Fibroblast of skin of back (primary cell): ENCODE data around the gene CPNE7.

Experiments
- DNase-seq: peaks from one replicate; pipeline ENCODE4 v3.0.0-alpha.2; 2013

Gene CPNE7

GRCh38 chr16:89549007-89549700 lies 26.4 kb upstream of the CPNE7 start:
- DNase-seq, result no peak

- DNase-seq, result no peak
These were observed 25.0 kb upstream of the CPNE7 start for GRCh38 chr16:89550421-89551007.

DNA sequence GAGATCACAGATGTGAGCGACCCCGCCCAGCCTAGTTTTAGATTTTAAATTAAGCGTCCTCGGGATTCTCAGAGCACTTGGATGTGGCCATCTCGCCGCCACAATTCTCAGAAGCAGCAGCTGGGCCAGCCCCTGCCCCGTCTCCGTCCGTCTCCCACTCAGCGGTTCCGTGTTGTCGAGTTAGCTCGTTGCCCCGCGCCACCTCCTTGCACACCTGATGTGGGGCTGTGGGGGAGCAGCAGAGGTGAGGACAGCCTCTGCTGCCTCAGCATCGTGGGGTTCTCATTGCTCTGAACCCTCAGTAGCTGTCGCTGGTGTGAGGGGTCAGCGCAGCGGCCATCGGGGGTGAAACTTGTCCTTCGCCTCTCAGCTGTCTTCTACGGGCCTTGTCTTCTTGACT lies 23.2 kb upstream of the CPNE7 start:
- no peak for DNase-seq

DNA sequence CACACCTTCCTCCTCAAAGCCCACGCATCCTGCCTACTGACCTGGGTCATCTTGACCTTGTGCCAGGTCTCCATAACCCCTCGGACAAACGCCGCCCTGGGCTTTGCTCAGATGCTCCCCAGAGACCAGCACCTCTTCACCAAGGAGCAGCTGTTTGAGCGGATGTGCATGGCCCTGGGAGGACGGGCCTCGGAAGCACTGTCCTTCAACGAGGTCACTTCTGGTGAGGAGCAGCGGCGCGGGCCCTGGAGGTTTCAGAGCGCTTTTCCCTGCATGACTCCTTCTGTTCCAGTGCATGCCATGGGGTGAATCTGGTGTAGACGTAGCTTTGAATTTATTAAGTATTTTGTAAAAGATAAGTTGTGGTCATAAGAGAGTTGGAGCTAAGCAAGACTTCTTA lies 22.6 kb upstream of the CPNE7 start:
- DNase-seq, result no peak

DNA sequence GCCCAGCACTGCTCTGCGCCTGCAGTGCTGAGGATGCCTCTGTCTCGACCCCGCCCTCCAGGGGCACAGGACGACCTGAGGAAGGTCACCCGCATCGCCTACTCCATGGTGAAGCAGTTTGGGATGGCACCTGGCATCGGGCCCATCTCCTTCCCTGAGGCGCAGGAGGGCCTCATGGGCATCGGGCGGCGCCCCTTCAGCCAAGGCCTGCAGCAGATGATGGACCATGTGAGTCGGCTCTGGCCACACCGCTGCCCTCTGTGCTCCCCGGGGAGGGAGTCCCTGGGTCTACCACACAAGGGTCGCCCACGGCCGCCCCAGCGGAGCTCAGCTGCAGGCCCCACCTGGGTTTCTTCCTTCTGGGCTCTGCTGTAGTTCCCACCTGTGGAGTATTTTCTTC lies 21.8 kb upstream of the CPNE7 start:
- DNase-seq, result no peak

- no peak for DNase-seq
These were observed 21.2 kb upstream of the CPNE7 start for GRCh38 chr16:89554343-89554742.

DNA sequence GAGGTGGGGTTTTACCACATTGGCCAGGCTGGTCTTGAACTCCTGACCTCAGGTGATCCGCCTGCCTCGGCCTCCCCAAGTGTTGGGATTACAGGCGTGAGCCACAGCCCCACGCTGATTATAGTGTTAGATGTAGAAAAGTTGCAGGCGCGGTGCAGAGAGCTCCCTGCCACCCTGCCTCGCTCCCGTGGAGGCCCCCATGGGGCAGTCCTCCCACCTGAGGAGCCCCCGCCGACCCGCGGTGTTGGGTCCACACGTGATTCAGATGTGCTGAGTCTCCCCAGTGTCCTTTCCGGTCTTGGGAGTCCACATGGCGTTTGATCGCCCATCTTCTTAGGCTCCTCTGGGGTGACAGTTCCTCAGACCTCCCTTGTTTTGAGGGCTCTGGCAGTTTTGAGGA lies 20.3 kb upstream of the CPNE7 start:
- no peak for DNase-seq

GRCh38 chr16:89555780-89556179 lies 19.8 kb upstream of the CPNE7 start:
- DNase-seq, result no peak

GRCh38 chr16:89556750-89557689 lies 18.5 kb upstream of the CPNE7 start:
- peak; percentile 76 for DNase-seq

DNA sequence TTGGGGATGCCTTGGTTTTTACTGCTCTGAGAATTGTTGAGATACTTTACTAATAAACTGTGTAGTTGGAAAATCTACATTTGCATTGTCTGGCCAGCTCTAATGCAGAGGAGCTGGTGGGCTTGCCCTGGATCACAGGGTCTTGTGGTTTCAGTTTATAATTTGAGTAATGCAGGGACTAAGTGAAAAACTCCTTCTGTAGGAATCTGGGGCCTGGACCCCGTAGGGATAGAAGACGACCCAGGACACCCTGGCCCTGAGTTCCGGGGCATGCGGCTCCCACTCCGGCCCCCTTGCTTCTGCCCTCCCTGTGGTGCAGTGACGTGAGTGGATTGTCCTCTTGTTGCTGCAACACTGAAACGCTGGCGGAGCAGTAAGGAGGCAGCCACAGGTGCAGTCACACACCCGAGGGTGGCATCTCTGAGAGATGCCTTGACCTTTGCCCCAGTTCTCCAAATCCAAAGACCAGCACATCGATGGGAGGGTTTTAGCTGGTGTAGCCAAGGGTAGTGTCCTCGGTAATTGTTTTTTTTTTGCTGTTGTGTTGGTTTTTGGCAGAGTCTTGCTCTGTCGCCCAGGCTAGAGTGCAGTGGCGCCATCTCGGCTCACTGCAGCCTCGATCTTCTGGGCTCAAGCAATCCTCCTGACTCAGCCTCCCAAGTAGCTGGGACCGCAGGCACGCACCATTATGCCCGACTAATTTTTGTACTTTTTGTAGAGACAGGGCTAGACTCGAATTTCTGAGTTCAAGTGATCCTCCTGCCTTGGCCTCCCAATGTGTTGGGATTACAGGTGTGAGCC lies 17.7 kb upstream of the CPNE7 start:
- DNase-seq, result no peak

- DNase-seq, result peak; percentile 97
These were observed 15.0 kb upstream of the CPNE7 start, which contains the start of gene RPL13 for GRCh38 chr16:89560378-89561141. Gene RPL13 (plus strand): TSS chr16:89560682. CDS start chr16:89560960, 278 bp downstream.

- no peak for DNase-seq
These were observed 14.2 kb upstream of the CPNE7 start for GRCh38 chr16:89561142-89561883.

DNA sequence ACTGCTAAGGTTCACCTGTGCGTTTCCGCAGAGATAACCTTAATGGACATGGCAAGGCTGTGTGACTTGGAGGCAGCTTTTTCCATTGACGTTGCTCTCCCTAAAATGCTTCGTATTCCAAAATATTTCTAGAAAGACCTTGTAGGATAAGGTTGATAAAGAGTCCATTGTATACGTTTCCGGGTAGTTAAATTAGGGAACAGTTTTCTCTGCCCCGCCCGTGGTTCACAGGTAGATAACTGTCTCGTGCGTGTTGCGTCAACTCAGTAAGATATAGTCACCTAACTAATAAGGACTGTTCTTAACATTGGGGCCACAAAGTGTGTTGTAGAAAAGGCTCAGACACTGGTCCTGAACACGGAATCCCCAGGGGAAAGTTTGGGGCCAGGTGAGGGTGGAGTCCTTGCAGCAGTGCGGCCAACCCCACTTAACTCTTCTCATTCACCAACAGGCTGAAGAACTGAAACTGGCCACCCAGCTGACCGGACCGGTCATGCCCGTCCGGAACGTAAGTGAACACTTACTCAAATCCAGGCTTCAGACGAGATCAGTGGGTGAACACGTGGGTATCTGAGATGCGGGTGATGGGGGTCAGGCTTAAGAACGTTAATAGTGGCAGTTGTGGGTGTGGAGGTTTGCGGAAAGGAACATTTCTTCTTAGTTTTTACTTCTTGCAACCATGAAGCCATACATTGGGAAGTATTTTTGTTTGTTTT lies 13.5 kb upstream of the CPNE7 start:
- DNase-seq, result no peak

- DNase-seq, result no peak
These were observed 12.6 kb upstream of the CPNE7 start for GRCh38 chr16:89562939-89563338.

GRCh38 chr16:89563639-89564392 lies 11.7 kb upstream of the CPNE7 start:
- no peak for DNase-seq

DNA sequence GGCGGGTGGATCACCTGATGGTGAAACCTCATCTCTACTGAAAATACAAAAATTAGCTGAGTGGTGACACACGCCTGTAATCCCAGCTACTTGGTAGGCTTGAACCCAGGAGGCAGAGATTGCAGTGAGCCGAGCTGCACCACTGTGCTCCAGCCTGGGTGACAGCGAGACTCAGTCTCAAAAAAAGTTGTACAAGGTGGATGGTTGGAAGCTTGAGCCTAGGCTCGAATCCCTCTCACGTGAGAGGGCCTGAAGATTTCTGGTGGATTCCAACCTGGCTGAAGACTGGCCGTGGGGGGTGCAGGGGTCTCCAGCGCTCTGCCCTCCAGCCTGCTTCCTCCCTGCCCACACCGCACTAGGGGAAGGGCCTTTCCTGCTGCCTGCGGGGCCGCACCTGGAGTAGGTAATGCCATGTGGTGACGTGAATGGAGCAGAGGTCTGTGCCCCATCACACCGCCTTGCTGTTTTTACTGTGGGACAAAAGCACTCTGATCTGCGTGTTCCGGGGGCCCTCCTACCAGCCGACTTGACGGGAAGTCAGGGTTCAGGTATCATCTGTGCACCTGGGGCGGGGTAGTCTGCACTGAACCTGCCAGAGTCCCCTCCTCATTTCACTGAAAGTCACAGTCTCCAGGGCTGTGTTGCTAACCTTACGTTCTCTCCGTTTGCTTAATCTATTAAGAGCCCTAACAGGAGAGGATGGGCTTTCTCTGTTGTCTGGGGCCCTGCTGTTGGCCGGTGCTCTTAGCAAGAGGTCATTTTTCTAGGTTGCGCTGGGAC lies 10.9 kb upstream of the CPNE7 start:
- DNase-seq, result no peak

GRCh38 chr16:89565256-89565505 lies 10.4 kb upstream of the CPNE7 start:
- DNase-seq, result no peak

DNA sequence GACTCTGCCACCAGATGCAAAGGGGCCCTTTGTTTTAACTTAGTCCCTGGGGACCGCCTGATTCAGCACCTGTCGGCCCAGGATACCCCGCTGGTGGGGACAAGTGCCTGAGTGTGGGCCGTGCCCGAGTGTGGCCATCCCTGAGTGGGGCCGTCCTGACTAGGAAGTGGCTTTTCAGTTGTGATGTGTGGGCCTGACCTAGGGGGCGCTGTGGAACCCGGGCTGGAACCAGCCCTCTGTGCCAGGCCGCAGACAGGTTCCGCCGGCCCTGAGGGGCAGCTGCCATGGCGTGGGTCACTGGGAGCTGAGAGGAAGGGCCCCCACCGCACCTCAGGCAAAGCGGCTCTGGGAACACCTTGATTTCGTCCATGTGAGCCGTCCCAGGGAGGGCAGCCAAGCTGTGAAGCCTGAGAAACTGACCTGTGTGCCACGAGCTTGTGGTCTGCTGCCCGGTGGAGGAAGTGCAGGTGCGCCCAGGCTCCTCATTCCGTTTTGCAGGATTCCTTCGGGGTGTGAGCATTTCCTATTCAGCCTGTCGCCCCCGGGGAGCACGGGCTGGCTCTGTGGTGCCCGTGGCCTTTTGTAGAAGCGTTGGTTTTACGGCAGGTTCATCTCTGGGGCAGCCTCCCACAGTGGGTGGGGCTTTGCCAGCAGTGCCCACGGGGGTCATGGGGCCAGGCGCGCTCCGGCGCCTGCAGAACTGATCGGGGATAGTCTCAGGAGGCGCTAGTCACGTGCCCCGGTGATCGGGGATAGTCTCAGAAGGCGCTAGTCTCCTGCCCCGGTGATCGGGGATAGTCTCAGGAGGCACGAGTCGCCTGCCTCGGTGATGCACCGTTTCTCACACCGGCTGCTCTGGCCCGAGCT lies 9.8 kb upstream of the CPNE7 start:
- peak; percentile 32 for DNase-seq
